HepG2 (cell line): ENCODE measurements around the gene REM2. TPM values are rescaled to one million over a fixed set of nuclear protein-coding genes. Genes with fewer than 3 reads are reported as not detected.

Source experiments
- CENPX ChIP-seq: sonication (generic); formaldehyde crosslinking; IDR thresholded peaks from 2 replicates; pipeline ENCODE4 v1.9.0; 2021; ENCODE audit warnings: mild to moderate bottlenecking, missing genetic modification reagents, moderate library complexity
- EED ChIP-seq: sonication (generic); formaldehyde crosslinking; IDR thresholded peaks from 2 replicates; pipeline ENCODE4 v1.5.0; 2020; ENCODE audit warnings: mild to moderate bottlenecking, missing genetic modification reagents
- FOSL1 ChIP-seq: sonication (generic); formaldehyde crosslinking; IDR thresholded peaks from 2 replicates; pipeline ENCODE4 v1.9.0; 2021; ENCODE audit warnings: missing genetic modification reagents, borderline replicate concordance
- IRF1 ChIP-seq: sonication (generic); formaldehyde crosslinking; IDR thresholded peaks from 2 replicates; pipeline ENCODE4 v1.4.0; 2020; ENCODE audit warnings: low read depth, mild to moderate bottlenecking, missing genetic modification reagents
- JDP2 ChIP-seq: sonication (generic); formaldehyde crosslinking; IDR thresholded peaks from 2 replicates; pipeline ENCODE4 v1.8.1; 2022; ENCODE audit warnings: missing genetic modification reagents, borderline replicate concordance
- MEF2D ChIP-seq: sonication (generic); formaldehyde crosslinking; IDR thresholded peaks from 2 replicates; pipeline ENCODE4 v1.5.1; 2020; ENCODE audit warnings: mild to moderate bottlenecking, missing genetic modification reagents
- NFRKB ChIP-seq: fragments of 450-650 bp; IDR thresholded peaks from 2 replicates; pipeline ENCODE4 v1.6.1; 2017
- NPAS2 ChIP-seq: sonication (generic); formaldehyde crosslinking; IDR thresholded peaks from 2 replicates; pipeline ENCODE4 v1.8.0; 2022; ENCODE audit warnings: mild to moderate bottlenecking, missing genetic modification reagents, borderline replicate concordance
- NR3C1 ChIP-seq: sonication (generic); formaldehyde crosslinking; IDR thresholded peaks from 2 replicates; pipeline ENCODE4 v1.4.0; 2020; ENCODE audit warnings: missing genetic modification reagents
- RFX1 ChIP-seq: fragments of 450-650 bp; IDR thresholded peaks from 2 replicates; pipeline ENCODE4 v1.6.1; 2017
- RNF219 ChIP-seq: sonication (generic); formaldehyde crosslinking; IDR thresholded peaks from 2 replicates; pipeline ENCODE4 v1.5.0; 2020; ENCODE audit warnings: mild to moderate bottlenecking, missing genetic modification reagents
- SNRNP70 ChIP-seq: fragments of 200-400 bp; formaldehyde crosslinking; IDR thresholded peaks from 2 replicates; pipeline ENCODE4 v1.6.1; 2017; ENCODE audit warnings: mild to moderate bottlenecking, low read depth, low read length, moderate library complexity
- ZMYM4 ChIP-seq: sonication (generic); formaldehyde crosslinking; IDR thresholded peaks from 2 replicates; pipeline ENCODE4 v1.8.1; 2023; ENCODE audit warnings: mild to moderate bottlenecking, missing genetic modification reagents
- ZNF10 ChIP-seq: sonication (generic); formaldehyde crosslinking; IDR thresholded peaks from 2 replicates; pipeline ENCODE4 v1.4.0; 2020; ENCODE audit warnings: mild to moderate bottlenecking, low read depth, missing genetic modification reagents, borderline replicate concordance
- ZNF232 ChIP-seq: sonication (generic); formaldehyde crosslinking; IDR thresholded peaks from 2 replicates; pipeline ENCODE4 v1.4.0; 2020; ENCODE audit warnings: missing genetic modification reagents, borderline replicate concordance
- ZNF724P ChIP-seq: sonication (generic); formaldehyde crosslinking; IDR thresholded peaks from 2 replicates; pipeline ENCODE4 v1.8.0; 2022; ENCODE audit warnings: missing genetic modification reagents, borderline replicate concordance
- ZSCAN25 ChIP-seq: sonication (generic); formaldehyde crosslinking; IDR thresholded peaks from 2 replicates; pipeline ENCODE4 v1.8.0; 2022; ENCODE audit warnings: mild to moderate bottlenecking, missing genetic modification reagents
- polyA plus RNA-seq, 8 experiments: library from polyadenylated mRNA; depleted of rRNA in 3 of 8; stranded (reverse) in 7 of 8; unstranded in 1 of 8; fragments of >200 nt; fragmentation: Illumina TruSeq in 4 of 8; extraction: Trizol in 4 of 8; gene quantifications; 2 replicates each; pipeline versions ENCODE4 v1.2.1 to v1.2.3, GENCODE V29; 2011 to 2016; ENCODE audit warnings: low read depth in 4 of 8, missing spikeins in 1 of 8, mixed read lengths in 1 of 8; ENCODE audit not compliant: insufficient read depth in 1 of 8
- total RNA-seq, 5 experiments: library from RNA; depleted of rRNA; stranded (reverse); fragments of >200 nt; fragmentation: Illumina TruSeq; extraction: Trizol; gene quantifications; 2 replicates each; pipeline ENCODE4 v1.2.3, GENCODE V29; 2016; ENCODE audit warnings: low read depth in 1 of 5
- TF ChIP-seq, protein P1 (sequence below): sonication (generic); formaldehyde crosslinking; IDR thresholded peaks from 2 replicates; pipeline ENCODE4 v1.4.0; 2020; ENCODE audit warnings: mild to moderate bottlenecking, missing genetic modification reagents, borderline replicate concordance
- TF ChIP-seq, protein P2 (sequence below): sonication (generic); formaldehyde crosslinking; IDR thresholded peaks from 2 replicates; pipeline ENCODE4 v1.5.1; 2020; ENCODE audit warnings: missing genetic modification reagents, mild to moderate bottlenecking, borderline replicate concordance

REM2 gene
- total and polyA plus RNA-seq, 2 of the 13 experiments (the other 11 are each of a cell fraction or from before 2014, with no cell fraction given), result 0.20 TPM; not detected in 1

DNA sequence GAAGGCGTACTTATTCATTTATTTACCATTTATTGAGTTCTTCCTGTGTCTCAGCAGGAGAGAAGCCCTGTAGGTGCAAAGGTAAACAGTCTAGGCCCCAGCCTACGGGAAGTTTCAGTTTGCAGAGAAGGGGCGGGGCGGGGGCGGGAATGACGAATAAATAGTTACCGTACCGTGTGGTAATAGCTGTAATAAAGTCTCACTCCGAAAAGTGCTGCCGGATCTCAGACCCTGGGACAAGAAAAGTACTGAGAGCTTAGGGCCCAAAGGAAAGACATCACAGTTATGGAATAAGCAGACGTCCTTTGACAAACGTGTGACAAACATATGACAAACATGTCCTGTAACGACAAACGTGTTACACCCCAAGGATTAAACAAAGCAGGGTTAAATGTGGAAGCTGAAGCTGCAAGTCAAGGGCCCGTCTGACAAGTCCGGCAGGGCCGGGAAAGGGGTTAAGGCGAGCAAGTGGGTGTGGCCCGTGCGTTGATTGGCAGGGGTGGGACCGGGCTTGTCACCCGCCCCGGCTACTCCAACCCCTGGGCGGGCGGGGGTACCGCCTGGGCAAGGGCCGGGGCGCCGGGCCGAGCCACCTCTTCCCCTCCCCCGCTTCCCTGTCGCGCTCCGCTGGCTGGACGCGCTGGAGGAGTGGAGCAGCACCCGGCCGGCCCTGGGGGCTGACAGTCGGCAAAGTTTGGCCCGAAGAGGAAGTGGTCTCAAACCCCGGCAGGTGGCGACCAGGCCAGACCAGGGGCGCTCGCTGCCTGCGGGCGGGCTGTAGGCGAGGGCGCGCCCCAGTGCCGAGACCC, 11.6 kb upstream of the REM2 start, which contains the start of gene LRP10 (continued):
- no peak for TF ChIP-seq RNF219
- no peak for TF ChIP-seq JDP2 (CRISPR knock-in tag)
- 0 out of 2 replicates have a peak, but pooled peaks have one; percentile 40 for TF ChIP-seq IRF1 (CRISPR knock-in tag)
- TF ChIP-seq NPAS2, result no peak
- TF ChIP-seq RFX1, result no peak
- TF ChIP-seq FOSL1 (CRISPR knock-in tag), result 0 out of 2 replicates have a peak, but pooled peaks have one; percentile 8
- no peak for TF ChIP-seq CENPX
- TF ChIP-seq, protein P1, sequence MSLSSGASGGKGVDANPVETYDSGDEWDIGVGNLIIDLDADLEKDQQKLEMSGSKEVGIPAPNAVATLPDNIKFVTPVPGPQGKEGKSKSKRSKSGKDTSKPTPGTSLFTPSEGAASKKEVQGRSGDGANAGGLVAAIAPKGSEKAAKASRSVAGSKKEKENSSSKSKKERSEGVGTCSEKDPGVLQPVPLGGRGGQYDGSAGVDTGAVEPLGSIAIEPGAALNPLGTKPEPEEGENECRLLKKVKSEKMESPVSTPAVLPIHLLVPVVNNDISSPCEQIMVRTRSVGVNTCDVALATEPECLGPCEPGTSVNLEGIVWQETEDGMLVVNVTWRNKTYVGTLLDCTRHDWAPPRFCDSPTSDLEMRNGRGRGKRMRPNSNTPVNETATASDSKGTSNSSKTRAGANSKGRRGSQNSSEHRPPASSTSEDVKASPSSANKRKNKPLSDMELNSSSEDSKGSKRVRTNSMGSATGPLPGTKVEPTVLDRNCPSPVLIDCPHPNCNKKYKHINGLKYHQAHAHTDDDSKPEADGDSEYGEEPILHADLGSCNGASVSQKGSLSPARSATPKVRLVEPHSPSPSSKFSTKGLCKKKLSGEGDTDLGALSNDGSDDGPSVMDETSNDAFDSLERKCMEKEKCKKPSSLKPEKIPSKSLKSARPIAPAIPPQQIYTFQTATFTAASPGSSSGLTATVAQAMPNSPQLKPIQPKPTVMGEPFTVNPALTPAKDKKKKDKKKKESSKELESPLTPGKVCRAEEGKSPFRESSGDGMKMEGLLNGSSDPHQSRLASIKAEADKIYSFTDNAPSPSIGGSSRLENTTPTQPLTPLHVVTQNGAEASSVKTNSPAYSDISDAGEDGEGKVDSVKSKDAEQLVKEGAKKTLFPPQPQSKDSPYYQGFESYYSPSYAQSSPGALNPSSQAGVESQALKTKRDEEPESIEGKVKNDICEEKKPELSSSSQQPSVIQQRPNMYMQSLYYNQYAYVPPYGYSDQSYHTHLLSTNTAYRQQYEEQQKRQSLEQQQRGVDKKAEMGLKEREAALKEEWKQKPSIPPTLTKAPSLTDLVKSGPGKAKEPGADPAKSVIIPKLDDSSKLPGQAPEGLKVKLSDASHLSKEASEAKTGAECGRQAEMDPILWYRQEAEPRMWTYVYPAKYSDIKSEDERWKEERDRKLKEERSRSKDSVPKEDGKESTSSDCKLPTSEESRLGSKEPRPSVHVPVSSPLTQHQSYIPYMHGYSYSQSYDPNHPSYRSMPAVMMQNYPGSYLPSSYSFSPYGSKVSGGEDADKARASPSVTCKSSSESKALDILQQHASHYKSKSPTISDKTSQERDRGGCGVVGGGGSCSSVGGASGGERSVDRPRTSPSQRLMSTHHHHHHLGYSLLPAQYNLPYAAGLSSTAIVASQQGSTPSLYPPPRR (CRISPR knock-in tag), result peak; percentile 84
- no peak for TF ChIP-seq SNRNP70
- TF ChIP-seq ZSCAN25 (CRISPR knock-in tag), result peak; percentile 88
- peak; percentile 97 for TF ChIP-seq MEF2D (CRISPR knock-in tag)
- peak; percentile 85 for TF ChIP-seq ZMYM4
- TF ChIP-seq, protein P2, sequence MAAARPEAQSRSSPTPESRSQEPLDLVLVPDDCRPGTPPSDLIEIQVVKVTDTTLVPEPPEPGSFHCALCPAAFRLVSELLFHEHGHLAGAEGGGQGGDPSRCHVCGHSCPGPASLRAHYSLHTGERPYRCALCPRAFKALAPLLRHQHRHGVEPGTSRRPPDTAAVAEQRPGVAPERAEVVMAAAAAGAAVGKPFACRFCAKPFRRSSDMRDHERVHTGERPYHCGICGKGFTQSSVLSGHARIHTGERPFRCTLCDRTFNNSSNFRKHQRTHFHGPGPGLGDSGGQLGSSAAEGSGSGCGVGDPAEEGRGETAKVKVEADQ (CRISPR knock-in tag), result peak; percentile 84; the same call in 1 of the 2 replicates
- TF ChIP-seq ZNF232 (CRISPR knock-in tag), result peak; percentile 87
- TF ChIP-seq NR3C1 (CRISPR knock-in tag), result no peak; the same call in 1 of the 2 replicates
- TF ChIP-seq ZNF724P (CRISPR knock-in tag), result peak; percentile 91
- TF ChIP-seq ZNF10 (CRISPR knock-in tag), result no peak
- TF ChIP-seq NFRKB, result no peak
- TF ChIP-seq EED (CRISPR knock-in tag), result no peak; the same call in 1 of the 2 replicates
